Fibroblast of the conjunctiva (primary cell): ENCODE data around the gene SLFN11.
"Not testable (repeated sequence)": the region's sequence is repeated elsewhere in the genome, so short reads cannot be mapped to it uniquely, and the experiment has no call there.

ENCODE experiments used
- DNase-seq: peaks from one replicate; pipeline ENCODE4 v3.0.0-alpha.2; 2010; ENCODE audit warnings: low read depth

SLFN11 gene, protein sequence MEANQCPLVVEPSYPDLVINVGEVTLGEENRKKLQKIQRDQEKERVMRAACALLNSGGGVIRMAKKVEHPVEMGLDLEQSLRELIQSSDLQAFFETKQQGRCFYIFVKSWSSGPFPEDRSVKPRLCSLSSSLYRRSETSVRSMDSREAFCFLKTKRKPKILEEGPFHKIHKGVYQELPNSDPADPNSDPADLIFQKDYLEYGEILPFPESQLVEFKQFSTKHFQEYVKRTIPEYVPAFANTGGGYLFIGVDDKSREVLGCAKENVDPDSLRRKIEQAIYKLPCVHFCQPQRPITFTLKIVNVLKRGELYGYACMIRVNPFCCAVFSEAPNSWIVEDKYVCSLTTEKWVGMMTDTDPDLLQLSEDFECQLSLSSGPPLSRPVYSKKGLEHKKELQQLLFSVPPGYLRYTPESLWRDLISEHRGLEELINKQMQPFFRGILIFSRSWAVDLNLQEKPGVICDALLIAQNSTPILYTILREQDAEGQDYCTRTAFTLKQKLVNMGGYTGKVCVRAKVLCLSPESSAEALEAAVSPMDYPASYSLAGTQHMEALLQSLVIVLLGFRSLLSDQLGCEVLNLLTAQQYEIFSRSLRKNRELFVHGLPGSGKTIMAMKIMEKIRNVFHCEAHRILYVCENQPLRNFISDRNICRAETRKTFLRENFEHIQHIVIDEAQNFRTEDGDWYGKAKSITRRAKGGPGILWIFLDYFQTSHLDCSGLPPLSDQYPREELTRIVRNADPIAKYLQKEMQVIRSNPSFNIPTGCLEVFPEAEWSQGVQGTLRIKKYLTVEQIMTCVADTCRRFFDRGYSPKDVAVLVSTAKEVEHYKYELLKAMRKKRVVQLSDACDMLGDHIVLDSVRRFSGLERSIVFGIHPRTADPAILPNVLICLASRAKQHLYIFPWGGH

DNA sequence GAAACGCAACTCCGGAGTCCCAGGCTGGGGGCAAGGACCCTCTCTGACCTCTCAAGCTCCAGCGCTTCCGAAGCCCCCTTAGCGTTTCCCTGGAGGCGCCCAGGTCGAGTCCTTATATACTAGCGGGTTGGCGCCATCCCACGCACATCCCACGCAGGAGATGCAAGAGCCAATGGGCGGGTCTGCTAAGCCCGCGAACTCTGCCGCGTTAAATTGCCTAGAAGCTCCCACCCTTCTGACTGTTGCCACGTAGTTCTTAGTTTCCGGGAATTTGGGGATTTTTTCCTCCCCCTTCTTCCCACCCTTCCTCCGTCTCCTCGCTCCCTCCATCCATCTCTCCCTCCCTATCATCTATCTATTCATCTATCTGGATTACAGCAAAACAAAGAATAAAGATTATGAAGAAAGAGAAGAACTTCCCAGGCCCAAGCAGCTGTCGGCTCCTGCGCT, at the start of gene SLFN11:
TSS of gene SLFN11 (minus strand) at position 88 of the 450 bp plus-strand sequence. CDS start 9,814 bp downstream, outside the sequence.
- peak; percentile 84 for DNase-seq

DNA sequence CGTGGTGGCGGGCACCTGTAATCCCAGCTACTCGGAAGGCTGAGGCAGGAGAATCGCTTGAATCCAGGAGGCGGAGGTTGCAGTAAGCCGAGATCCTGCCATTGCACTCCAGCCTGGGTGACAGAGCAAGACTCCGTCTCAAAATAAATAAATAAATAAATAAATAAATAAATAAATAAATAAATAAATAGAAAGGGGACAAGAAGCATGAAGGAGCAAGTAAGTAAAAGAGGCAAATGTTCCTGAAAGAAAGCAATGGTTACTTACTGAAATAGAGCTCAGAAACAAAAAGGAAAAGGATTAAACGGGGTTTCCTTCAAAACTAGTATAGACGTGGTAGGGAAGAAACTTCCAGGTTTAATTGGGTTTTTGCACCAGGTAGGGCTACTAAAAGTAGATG, 47.6 kb upstream of the SLFN11 start:
- DNase-seq, result not testable (repeated sequence)

DNA sequence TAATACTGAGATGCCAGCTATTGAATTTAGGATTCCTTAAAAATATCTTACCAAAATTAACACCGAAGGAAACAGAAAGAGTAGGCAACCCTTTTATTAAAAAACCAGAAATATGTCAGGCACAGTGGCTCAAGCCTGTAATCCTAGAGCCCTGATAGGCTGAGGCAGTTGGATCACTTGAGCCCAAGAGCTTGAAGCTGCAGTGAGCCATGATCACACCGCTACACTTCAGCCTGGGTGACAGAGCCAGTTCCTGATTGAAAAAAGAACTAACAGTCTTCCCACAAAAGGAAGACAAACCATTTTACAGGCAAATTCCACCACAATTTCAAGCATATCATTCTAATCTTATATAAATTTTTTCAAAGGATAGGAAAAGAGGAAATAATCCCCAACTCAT, 43.2 kb upstream of the SLFN11 start:
- no peak for DNase-seq

DNA sequence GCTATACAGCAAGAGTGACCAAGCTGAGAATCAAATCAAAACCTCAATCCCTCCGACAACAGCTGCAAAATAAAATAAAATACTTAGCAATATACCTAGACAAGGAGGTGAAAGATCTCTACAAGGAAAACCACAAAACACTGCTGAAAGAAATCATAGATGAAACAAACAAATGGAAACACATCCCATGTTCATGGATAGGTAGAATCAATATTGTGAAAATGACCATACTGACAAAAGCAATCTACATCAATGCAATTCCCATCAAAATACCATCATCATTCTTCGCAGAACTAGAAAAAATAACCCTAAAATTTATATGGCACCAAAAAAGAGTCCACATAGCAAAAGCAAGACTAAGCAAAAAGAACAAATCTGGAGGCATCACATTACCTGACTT, 41.3 kb upstream of the SLFN11 start:
- DNase-seq, result not testable (repeated sequence)

DNA sequence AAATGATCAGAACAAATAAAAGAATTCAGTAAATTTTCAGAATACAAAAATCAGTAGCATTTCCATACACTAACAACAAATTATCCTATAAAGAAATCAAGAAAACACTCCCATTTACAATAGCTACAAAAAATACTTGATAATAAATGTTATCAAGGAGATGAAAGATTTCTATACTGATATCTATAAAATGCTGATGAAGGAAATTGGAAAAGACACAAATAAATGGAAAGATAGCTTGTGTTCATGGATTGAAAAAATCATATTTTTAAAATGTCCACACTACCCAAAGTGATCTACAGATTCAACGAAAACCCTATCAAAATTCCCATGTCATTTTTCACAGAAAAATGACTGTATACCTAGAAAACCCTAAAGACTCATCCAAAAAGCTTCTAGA, 40.8 kb upstream of the SLFN11 start:
- DNase-seq, result no peak

DNA sequence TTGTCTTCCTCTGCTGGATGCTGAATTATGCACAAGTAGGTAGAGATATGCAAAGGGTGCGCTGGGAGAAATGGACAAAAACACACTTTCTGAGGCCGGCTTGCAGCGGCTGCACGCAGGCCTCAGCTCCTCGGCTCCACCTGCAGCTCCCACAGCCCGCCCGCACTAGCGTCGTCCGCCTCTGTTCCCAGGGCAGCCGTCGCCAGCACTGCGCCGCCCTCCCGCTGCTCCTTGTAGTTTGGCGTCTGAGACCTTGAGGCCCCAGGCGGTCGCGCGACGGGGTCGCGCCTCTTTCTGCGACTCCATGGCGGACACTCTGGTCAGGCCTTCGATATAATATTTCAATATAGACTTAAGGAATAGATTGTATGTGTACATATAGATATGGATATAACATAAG, 34.1 kb upstream of the SLFN11 start:
- no peak for DNase-seq

DNA sequence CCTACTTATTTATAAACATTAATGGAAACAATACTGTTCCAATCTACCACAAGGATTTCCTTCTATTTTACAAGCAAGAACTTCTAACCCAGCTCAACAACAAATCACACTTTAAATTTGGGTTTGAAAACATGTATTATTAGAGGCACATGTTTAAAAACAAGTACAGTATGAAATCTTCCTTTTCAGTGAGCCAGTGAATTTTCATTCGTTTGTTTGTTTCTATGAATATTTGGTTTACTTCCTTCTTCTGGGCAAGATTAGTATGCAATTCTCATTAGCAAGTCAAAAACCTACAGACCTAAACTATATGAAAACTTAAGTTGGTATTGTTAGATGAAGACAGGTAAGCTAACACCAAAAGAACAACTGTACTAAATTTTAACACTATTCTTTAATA, 33.1 kb upstream of the SLFN11 start:
- no peak for DNase-seq

DNA sequence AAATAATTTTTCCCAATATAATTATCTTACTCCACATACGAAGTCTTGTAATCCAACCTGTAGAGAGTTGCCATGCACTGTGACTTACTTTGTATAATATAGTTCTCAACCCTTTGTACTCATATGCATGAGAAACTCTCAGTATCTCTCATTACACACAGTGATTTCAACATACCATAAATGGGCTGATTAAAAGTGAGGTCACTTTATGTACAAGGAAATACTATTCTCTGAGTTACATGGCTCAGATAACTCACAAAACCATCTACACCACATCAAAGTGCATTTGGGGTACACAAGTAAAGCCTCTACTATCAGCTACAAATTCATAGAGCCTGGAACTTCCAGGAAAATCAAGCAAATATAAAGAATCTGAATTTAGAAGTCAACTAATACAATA, 30.9 kb upstream of the SLFN11 start:
- no peak for DNase-seq

DNA sequence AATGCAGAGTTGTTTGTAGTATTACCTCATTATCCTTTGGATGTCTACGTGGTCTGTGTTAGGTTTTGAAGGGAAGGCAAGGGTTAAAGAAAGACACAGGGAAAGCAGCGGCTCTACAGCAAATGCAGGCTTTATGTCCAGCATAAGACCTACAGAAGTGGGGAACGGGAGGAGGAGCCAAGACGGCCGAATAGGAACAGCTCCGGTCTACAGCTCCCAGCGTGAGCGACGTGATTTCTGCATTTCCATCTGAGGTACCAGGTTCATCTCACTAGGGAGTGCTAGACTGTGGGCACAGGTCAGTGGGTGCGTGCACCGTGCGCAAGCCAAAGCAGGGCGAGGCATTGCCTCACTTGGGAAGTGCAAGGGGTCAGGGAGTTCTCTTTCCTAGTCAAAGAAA, 20.4 kb upstream of the SLFN11 start:
- not testable (repeated sequence) for DNase-seq

DNA sequence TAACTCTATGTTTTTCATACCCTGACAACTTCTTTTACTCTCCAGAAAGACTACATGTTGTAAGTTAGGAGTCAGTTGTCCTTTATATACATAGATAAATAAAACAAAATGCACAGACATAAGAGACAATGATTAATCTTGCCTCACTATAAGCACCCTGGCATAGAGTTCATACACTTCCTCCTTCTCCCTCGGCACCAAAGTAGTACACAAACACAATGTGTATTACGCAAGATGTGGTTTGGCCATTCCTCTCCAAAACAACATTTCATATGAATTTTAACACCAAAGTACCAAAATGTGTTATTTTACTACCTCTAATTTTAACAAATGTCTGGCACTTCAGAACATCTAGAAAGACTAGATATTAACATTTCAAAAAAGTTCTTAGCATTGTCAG, 17.2 kb upstream of the SLFN11 start:
- no peak for DNase-seq

DNA sequence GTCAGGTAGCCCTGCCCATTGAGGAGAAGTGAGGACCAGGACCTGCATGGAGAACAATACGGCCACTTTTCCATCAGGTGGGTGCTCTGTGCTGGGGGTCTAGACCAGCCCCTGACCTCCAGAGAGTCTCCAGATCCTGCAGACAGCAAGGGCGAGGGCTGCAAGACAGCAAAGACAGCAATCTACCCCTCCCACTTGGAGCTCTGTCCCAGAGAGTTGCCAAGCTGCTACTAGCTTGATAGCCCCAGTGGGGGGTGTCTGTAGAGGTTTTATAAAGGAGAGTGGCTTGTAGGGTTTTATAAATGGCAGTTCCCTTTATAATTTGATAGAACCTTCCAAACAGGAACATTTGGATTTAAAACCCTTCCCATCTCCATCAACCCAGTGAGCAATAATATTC, 16.7 kb upstream of the SLFN11 start:
- no peak for DNase-seq

DNA sequence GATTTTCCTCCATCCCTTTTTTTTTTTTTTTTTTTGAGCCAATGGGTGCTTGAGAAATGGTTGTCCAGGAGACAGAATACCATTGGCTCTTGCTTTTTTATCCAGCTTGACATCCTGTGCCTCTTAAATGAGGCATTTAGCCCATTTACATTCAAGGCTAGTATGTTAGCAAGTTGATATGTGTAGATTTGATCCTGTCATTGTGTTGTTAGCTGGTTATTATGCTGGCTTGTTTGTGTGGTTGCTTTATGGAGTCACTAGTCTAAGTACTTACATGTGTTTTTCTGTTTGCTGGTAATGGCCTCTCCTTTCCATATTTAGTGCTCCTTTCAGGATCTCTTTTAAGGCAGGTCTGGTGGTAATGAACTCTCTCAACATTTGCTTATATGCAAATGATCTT, 14.1 kb upstream of the SLFN11 start:
- DNase-seq, result no peak

DNA sequence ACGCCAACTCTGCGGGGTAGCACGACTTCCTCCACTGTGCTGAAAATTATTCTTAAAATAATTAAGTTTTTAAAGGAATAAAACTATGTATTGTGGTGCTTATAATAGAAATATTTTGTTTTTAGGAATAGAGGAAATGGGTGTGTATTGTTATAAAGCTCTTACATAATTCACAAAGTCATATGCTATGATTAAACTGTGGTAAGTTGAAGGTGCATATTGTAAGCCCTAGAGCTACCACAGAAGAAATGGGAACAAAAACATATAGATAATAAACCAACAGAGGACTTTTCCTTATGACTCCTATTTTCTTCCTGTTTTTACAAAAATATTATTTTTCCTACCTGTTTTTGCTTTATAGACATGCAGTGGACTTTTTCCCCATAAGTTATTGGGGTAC, 4.3 kb upstream of the SLFN11 start:
- DNase-seq, result no peak

DNA sequence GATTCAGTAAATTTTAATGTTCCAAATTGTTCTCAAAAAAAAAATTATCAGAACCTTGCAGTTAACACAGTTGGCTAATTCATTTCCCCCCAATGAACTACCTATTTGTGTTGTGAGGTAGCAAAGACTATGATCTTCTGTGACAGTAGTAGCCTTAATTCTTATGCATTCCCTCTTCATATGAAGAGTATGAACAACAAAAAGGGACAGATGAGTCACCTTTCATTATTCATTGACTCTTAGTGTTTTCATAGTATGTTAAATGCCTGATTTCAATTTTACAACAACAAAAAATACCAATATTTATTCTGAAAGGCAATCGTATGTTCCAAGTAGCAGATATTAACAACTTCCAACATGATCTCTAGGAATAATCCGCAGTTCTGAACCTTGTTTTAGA, 3.6 kb upstream of the SLFN11 start:
- DNase-seq, result no peak

DNA sequence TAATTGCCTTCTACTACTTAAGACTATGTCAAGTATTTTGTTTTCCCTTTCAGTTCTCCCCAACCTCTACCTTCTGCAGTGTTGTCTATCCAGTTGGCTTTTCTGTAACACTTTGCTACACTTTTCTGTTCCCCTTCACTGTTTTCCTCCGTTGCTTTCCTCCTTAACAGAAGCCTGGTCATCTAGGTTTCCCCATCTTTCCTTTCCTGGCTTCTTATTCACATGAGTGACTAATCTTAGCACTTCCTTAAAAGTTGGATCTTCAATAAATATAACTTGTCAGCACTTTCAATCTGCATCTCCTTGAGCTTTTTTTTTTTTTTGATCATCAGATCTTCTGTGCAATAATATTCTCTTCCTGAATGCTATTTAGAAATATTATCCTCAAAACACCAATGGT, 2.8 kb upstream of the SLFN11 start:
- DNase-seq, result no peak

DNA sequence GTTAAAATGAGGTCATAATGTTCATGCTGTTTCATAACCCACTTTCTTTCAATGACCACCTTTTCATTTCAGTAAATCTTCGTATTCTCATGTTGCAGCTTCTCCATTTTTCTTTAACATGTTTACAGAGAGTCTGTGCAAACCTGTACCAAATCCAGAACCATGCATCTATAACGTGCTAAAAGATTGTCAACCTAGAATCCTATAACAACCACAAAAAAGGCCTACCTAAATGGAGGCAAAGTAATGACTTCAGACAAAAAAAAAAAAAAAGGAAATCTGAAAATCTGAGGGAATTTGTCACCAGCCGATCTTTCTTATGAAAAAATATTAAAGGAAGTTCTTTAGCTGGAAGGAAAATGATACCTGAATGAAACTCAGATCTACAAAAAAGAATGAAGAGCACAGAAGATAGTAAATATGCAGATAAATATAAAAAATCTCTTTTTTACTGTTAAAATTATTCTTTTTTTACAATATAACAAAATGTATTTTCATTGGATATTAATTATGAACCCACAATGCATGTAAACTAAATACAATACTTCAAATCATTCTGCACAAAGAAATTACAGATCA, 1.4 kb upstream of the SLFN11 start:
- DNase-seq, result no peak

DNA sequence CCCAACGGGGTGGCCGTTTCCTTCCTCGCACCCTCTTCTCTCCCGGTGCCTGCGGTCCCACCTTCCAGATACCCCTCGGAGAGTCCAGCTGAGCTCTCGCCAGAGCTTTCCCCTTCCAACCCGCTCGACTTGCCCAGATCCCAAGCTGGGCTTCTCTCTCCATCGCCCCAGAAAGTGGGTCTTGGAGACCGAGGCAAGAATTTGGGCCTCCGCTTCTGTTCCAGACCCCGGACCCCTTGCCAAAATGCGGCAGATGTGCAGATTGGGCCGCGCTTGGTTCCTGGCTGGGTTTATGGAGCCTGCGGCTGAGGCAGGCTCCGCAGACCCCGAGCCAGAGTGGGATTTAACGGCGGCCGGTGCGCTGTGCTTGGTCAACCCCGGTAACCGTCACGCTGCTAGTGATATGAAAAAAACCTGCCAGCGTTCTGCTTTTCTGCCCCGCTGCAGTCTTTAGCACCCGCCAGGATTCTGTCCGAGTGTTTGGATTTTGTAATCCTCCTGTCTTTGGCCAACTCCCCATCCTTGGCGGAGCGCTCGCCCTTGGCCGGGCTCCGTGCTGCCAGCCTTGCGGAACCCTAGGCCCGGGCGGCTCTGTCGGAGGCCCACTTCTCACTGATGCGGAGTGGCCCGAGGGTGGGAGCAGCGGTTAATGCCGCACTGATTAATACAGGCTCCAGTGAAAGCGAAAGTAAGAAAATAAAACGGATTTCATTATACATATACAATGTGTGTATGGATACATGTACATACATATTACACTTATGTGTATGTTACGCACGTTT, 754 bp upstream of the SLFN11 start:
- DNase-seq, result peak; percentile 27

DNA sequence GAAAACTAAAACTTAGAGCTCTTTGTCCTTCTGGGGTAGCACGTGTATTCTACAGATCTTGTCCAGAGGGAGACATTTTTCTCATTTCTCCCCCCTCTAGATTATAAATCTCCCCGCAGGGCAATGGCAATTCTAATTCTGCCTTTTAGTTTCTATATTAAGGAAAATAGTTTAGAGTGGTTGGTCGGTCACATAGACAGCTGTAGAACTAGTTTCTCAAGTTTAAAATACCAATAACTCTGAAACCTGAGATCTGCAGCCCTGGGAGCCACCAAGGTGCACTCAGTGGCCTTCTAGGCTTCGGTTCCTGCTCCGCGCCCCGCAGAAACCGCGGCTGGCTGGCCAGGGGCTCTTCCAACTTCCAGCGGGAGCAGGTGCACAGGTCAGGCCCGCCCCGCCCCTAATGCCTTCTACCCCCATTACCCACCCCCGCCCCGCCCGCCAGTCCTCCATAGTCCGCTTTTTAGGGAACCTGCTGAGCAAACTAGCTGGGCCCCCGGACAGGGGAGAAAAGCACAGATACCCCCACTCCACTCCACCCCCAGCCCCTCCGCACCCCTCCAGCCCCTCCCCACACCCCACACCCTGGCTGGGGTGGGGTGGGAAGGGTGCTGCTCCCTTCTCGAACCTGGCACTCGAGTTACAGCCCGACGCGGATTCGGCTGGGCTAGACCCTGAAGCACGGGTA, 431 bp downstream of the SLFN11 start:
- DNase-seq, result no peak

DNA sequence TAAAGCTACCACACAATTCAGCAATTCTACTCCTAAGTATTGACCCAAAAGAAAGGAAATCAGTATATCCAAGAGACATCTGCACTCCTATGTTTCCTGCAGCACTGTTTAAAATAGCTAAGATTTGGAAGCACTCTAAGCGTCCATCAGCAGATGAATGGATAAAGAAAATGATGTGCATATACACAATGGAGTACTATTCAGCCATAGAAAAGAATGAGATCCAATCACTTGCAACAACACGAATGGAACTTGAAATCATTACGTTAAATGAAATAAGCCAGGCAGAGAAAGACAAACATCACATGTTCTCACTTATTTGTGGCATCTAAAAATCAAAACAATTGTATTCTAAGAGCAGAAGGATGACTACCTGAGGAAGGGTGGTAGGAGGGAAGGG, 1.5 kb downstream of the SLFN11 start:
- DNase-seq, result no peak

DNA sequence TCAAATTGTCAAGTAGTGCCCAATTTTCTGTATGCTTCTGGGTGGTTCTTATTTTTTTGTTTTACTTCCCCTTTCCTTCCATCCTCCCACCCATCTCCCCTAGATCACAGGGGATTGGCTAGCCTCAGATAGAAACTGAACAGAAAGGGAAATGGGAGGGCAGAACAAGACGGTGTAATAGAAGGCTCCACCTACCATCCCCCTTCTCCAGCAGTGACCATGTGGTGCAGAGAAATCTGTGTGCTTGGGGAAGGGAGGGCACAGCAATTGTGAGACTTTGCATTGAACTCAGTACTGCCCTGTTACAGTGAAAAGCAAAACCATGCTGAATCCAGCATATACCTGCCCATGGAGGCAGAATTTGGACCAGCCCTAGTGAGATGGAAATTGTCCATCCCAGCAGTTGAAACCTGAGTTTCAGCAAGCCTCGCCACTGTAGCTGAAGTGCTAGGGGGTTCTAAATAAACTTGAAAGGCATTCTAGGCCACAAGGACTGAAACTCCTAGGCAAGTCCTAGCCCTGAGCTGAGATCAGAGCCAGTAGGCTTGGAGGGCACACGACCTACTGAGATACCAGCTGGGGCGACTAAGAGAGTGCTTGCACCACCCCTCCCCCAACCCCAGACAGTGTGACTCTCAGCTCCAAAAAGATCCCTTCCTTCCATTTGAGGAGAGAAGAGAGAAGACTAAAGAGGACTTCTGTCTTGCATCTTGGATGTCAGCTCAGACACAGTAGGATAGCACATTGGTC, 5.2 kb downstream of the SLFN11 start:
- DNase-seq, result no peak

DNA sequence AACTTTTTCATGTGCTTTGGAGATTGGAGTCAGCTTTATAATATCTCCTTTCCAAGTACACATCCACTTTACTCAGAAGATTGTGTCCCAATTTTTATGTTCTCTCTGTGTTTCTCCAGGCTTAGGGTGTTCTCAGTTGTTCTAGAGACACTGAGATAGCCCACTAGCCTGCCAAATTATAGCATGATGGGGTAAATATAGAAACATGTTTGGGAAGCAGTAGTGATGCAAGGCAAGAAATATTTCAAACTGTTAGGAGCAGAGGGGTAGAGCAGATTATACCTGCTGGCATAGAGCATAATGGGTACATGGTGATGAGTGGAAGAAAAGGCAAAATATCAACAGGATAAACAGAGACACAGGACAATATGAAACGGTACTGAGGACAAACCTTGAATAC, 12.4 kb downstream of the SLFN11 start:
- DNase-seq, result no peak
